DMS53 (cell line): ENCODE measurements around the gene RIMBP3B.
"Not testable (repeated sequence)": the region's sequence is repeated elsewhere in the genome, so short reads cannot be mapped to it uniquely, and the experiment has no call there.

Experiments
- DNase-seq: peaks from one replicate; lab custom pipeline; 2025; lab: John Stamatoyannopoulos, UW

The RIMBP3B gene, protein sequence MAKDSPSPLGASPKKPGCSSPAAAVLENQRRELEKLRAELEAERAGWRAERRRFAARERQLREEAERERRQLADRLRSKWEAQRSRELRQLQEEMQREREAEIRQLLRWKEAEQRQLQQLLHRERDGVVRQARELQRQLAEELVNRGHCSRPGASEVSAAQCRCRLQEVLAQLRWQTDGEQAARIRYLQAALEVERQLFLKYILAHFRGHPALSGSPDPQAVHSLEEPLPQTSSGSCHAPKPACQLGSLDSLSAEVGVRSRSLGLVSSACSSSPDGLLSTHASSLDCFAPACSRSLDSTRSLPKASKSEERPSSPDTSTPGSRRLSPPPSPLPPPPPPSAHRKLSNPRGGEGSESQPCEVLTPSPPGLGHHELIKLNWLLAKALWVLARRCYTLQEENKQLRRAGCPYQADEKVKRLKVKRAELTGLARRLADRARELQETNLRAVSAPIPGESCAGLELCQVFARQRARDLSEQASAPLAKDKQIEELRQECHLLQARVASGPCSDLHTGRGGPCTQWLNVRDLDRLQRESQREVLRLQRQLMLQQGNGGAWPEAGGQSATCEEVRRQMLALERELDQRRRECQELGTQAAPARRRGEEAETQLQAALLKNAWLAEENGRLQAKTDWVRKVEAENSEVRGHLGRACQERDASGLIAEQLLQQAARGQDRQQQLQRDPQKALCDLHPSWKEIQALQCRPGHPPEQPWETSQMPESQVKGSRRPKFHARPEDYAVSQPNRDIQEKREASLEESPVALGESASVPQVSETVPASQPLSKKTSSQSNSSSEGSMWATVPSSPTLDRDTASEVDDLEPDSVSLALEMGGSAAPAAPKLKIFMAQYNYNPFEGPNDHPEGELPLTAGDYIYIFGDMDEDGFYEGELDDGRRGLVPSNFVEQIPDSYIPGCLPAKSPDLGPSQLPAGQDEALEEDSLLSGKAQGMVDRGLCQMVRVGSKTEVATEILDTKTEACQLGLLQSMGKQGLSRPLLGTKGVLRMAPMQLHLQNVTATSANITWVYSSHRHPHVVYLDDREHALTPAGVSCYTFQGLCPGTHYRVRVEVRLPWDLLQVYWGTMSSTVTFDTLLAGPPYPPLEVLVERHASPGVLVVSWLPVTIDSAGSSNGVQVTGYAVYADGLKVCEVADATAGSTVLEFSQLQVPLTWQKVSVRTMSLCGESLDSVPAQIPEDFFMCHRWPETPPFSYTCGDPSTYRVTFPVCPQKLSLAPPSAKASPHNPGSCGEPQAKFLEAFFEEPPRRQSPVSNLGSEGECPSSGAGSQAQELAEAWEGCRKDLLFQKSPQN (N-terminal part only)

DNA sequence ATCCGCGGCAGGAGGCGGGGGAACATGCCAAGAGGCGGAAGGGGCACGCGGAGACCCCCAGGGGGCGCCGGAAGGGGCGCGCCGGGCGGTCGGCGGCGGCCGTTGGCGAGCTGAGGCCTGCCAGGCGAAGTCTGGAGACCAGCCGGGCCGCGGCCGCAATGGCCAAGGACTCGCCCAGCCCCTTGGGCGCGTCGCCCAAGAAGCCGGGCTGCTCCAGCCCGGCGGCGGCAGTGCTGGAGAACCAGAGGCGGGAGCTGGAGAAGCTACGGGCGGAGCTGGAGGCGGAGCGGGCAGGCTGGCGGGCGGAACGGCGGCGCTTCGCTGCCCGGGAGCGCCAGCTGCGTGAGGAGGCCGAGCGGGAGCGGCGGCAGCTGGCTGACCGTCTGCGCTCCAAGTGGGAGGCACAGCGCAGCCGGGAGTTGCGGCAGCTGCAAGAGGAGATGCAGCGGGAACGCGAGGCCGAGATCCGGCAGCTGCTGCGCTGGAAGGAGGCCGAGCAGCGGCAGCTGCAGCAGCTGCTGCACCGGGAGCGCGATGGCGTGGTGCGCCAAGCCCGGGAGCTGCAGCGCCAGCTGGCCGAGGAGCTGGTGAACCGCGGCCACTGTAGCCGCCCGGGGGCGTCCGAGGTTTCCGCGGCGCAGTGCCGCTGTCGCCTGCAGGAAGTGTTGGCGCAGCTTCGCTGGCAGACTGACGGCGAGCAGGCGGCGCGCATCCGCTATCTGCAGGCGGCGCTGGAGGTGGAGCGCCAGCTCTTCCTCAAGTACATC is at the start of gene RIMBP3B:
RIMBP3B (plus strand) TSS at position 51 of the 767 bp plus-strand sequence; CDS start at position 159, 108 bp downstream.
- DNase-seq = not testable (repeated sequence)

GRCh38 chr22:21357527-21357926 is 26.0 kb upstream of the RIMBP3B start:
- not testable (repeated sequence) for DNase-seq

DNA sequence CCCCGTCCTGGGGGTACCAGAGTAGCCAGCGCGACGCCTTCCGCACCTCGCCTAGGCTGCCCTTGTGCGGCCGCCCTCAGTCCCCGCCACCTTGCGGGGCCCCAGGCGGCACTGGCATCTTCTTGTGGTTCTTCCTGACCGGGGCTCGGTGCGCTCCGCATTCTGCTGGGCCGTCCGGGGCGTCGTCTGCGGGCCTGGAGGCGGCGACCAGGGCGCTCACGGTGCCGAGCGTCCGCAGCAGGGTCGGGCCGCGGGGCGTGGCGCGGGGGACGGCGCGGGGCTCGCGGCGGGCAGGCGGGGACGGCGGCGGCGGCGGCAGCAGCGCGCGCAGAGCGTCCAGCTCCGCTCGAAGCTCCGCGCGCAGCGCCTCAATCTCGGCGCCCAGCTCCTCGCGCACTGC is 23.0 kb upstream of the RIMBP3B start:
- DNase-seq = not testable (repeated sequence)

DNA sequence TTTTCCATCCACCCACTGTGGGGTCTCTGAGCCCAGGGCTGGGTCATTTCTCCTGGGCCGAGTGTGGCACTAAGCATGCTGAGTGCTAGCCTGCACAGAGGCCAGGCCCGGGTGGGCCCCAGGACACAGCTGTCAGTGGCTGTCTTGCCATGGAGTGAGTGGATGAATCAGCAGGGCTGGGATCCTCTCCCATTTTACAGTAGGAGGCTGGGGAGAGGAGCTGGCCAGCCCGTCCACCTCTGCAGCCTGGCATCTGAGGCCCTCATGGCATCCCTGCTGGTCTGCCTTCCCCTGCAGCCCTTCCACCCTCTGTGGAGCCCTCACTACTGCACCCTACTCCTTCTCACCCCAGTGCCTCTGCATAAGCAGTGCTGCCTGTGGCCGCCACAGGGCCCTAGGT is 21.1 kb upstream of the RIMBP3B start:
- not testable (repeated sequence) for DNase-seq

DNA sequence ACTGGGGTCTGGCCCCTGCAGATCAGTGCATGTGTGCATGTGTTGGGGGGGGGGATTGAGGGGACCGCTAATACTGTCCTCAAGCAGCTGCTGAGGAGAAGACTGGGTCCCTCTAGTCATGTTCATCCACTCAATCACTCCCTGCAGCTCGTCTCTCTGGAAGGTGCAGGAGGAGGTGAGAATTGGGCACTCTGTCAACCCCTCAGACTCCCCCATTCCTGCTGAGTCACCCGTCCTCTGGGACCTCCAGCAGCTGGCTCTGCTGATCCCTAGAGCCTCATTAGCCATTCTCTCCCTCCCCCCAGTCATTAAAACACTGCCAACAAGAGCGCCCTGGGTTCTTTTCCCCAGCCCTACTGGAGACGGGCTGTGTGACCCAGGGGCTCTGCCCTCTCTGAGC is 20.5 kb upstream of the RIMBP3B start:
- DNase-seq = not testable (repeated sequence)

- not testable (repeated sequence) for DNase-seq
Measured at GRCh38 chr22:21363803-21364202, 19.7 kb upstream of the RIMBP3B start.

DNA sequence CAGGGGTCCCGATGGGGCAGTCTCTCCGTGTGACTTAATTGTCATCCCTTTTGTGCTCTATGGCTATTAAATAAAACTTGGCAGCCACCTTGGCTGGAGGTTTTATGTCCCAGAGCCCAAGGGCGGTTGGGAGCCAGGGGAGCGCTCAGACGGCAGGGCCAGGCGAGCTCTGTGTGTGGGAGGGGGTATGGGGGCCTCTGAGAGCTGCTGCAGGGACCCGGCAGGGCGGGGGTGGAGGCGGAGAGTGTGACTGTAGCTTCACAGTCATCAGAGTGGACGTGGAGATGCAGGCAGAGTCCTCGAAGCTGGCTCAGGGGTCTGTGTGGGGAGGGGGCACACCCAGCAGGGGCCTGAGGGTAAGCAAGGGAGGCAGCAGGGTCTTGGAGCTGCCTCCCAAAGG is 19.2 kb upstream of the RIMBP3B start:
- DNase-seq = not testable (repeated sequence)

DNA sequence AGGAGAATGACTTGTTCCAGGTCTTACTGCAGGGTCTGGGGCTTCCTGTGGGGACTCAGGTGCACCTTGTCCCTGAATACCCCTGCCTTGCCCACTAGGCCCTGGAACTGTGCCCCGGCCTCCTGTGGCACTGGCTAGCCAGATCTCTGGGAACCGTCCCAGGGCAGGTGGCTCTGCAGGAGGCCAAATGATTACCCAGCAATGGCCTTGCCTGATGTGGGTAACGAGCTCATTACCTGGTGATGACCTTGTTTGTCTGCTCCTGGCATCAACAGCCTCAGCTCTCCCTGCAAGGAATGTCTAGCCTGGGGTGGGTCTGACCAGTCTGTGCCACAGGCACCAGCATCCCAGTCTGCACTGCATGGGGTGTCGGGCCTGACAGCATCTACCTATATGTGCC is 18.2 kb upstream of the RIMBP3B start:
- DNase-seq = not testable (repeated sequence)

DNA sequence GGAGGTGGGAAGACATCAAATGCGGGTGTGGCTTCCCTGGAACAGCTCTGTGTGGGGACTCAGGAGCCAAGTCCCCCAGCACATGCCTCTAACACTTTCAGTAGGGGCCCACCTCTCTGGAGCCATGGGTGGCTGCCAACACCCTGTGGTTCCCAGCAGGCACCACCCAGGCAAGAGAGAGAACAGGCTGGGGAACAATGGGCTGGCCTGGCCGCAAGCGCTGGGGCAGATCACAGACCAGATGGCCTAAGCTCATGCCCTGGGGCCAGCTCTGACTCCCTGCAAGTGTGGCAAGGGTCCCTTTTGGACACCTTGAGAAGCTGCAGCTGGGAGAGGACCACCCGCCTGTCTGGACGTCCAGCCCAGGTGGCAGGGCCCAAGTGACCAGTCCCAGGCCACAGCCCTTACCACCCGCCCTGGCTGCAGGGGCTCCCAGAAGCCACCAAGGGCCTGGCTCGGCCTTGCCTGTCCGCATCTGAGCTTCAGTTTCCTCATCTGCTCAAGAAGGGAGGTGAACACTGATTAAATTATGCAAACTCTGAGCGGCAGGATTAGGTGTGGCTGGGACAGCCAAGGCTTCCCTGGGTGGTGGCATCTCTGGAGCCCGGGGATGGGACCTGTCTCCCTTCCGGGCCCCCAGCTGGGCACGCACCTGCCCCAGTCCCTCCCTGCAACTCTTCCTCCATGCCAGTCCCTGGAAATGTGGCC is 14.8 kb upstream of the RIMBP3B start:
- DNase-seq = not testable (repeated sequence)

- DNase-seq = not testable (repeated sequence)
Measured at GRCh38 chr22:21375880-21376279, 7.7 kb upstream of the RIMBP3B start.

DNA sequence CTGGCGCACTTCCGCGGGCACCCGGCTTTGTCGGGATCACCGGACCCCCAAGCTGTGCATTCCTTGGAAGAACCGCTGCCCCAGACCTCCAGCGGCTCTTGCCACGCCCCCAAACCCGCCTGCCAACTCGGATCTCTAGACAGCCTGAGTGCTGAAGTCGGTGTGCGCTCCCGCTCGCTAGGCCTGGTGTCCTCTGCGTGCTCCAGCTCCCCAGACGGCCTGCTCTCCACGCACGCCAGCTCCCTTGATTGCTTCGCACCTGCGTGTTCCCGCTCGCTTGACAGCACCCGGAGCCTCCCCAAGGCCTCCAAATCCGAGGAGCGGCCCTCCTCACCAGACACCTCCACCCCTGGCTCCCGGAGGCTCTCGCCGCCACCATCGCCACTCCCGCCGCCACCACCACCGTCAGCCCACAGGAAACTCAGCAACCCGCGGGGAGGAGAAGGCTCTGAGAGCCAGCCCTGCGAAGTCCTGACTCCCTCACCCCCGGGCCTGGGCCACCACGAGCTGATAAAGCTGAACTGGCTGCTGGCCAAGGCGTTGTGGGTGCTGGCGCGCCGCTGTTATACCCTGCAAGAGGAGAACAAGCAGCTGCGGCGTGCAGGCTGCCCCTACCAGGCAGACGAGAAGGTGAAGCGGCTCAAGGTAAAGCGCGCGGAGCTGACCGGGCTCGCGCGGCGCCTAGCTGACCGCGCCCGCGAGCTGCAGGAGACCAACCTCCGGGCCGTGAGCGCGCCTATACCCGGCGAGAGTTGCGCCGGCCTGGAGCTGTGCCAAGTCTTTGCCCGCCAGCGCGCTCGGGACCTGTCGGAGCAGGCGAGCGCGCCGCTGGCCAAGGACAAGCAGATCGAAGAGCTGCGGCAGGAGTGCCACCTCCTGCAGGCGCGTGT is 1.2 kb downstream of the RIMBP3B start:
- not testable (repeated sequence) for DNase-seq

- DNase-seq = not testable (repeated sequence)
Measured at GRCh38 chr22:21389480-21389879, 5.9 kb downstream of the RIMBP3B start.

DNA sequence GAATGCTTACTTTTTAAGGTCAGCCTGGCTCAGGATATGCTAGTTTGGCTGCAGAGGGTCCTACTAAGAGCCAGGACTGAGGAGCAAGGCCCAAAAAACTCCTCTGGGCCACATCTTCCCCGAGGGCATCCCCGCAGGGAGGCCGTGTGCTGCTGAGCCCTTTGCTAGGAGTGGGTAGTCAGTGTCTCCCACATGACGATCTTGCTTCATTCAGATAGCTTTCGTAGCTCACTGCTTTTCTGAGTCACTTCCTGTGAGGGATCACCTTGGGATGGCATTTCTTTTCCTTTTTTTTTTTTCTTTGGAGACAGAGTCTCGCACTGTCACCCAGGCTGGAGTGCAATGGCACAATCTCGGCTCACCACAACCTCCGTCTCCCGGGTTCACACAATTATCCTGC is 6.5 kb downstream of the RIMBP3B start:
- not testable (repeated sequence) for DNase-seq

- not testable (repeated sequence) for DNase-seq
Measured at GRCh38 chr22:21394613-21395012, 11.1 kb downstream of the RIMBP3B start.

GRCh38 chr22:21401197-21401969 is 17.8 kb downstream of the RIMBP3B start:
- not testable (repeated sequence) for DNase-seq

- DNase-seq = not testable (repeated sequence)
Measured at GRCh38 chr22:21402763-21403314, 19.3 kb downstream of the RIMBP3B start.

DNA sequence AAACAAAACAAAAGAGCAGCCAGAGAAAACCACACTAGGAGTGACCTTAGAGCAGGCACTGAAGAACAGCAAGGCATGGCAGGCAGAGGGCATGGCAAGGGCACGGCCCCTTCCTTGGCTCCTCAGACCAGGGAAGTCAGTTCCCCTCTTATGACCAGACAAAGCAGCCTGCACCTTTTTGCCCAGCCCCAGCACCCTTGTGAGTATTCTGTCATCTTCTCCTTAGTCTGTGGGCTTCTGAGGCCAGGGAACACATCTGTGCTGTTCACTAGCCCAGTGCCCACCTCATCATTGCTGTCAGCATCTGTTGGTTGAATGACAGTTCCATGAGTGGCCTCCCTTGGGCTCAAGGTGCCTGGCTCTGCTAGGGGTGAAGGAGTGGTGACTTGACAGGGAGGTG is 23.6 kb downstream of the RIMBP3B start:
- not testable (repeated sequence) for DNase-seq

GRCh38 chr22:21407792-21408191 is 24.2 kb downstream of the RIMBP3B start:
- not testable (repeated sequence) for DNase-seq
